GM21717 (cell line): ENCODE results near the gene SLC25A10.
"Not testable (repeated sequence)": the region's sequence is repeated elsewhere in the genome, so short reads cannot be mapped to it uniquely, and the experiment has no call there.

Source experiments
- ATAC-seq: cut with Tn5 transposase; IDR thresholded peaks from one replicate; pipeline ENCODE4 v1.9.1; 2021; ENCODE audit warnings: mild to moderate bottlenecking, moderate library complexity; ENCODE audit not compliant: unreplicated experiment

Gene SLC25A10, protein sequence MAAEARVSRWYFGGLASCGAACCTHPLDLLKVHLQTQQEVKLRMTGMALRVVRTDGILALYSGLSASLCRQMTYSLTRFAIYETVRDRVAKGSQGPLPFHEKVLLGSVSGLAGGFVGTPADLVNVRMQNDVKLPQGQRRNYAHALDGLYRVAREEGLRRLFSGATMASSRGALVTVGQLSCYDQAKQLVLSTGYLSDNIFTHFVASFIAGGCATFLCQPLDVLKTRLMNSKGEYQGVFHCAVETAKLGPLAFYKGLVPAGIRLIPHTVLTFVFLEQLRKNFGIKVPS

DNA sequence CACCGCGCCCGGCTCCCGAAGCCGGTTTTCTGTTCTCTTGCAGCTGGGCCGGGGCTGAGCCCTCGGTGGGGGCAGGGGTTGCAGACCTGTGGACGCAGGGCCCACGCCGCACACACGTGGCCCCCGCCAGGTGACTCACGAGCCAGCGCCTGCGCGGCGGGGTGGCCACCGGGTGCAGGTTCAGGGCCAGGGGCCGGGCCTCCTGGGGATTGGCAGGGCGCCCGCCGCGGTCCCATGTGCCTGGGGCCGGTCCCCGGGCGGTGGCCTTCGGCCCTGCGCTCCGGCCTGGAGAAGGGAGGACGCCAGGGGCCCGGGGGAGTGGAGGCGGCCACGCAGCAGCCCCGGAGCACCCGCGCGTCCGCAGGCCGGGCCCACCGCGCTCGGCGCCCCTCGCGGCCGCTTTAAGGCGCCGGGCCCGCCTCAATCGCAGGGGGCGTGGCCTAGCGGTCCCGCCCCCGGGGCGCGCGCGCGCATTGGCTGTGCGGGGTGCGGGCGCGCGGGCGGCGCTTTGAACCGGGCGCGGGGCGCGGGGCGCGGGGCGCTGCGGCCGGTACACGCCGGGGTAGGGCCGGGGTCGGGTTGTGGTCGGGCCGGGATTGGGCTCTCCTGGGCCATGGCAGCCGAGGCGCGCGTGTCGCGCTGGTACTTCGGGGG lies at the start of gene SLC25A10:
Gene SLC25A10 (plus strand): TSS at position 471 of the 654 bp plus-strand sequence. CDS start 143 bp downstream, at position 614.
- ATAC-seq: no peak

DNA sequence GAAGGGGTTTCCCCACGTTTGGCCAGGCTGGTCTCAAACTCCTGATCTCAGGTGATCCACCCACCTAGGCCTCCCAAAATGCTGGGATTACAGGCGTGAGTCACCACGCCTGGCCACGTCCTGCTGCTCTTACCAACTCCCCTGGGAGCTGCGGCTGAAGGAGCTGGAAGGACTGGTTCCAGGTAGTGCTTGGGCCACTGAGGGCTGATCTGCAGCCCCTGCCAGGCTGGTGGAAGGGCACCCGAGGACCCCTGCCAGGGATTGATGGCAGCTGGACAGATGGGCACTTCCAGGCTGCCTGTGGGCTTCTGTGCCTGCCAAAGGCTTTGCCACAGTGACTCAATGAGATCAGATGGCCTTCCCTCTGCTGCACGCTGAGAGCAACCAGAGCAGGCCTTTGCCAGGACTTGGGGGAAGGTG lies 48.0 kb upstream of the SLC25A10 start:
- no peak for ATAC-seq

DNA sequence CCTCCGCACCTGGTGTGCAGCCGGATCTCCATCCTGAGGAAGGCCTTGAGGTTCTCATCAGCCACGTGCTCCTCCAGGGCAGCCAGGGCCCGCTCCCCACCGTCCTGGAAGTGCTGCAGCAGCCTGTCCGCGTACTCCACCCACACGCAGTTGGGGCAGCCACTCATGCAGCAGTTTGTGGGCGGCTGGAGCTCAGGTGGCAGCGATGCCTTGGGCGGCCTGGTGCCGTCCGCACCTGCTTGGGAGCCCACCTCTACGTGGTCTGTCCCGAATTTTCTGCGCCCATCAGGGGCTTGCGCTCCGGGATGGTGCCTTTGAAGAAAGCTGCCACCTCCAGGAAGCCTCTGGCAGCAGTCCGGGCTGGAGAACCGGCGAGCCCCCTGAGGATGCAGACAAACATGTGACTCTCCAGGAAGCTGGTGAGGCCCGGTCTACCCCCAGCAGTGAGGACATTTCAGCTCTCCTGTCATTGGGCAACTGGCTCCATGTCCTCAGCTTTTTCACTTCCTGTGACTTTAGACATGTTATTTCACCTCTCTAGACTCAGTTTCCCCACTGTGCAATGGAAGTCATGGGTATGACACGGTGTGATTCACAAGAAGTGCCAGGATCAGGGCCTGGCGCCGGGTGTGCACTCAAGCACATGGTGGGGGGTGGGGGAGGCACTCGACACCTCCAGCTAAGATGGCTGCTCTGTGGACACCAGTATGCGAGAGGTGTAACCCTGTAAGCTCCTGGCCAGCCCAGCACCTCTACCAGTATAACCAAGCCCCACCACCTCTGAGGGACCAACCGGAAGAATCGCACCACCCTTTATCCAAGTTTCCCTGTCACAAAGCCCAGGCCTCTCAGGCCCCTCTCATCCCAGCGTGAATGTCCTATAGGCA lies 46.6 kb upstream of the SLC25A10 start:
- ATAC-seq: no peak

DNA sequence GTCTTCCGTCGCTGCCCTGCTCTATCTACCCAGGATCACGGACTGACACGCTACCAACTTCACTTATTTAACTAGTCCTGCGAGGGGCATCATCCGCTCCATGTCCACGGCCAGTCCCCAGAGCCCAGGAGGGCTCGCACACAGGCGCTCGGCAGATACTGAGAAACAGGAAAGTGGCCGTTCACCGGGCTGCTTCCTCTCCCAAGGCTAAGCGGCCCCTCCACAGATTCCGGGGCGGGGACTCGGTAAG lies 46.1 kb upstream of the SLC25A10 start:
- peak; percentile 20 for ATAC-seq

DNA sequence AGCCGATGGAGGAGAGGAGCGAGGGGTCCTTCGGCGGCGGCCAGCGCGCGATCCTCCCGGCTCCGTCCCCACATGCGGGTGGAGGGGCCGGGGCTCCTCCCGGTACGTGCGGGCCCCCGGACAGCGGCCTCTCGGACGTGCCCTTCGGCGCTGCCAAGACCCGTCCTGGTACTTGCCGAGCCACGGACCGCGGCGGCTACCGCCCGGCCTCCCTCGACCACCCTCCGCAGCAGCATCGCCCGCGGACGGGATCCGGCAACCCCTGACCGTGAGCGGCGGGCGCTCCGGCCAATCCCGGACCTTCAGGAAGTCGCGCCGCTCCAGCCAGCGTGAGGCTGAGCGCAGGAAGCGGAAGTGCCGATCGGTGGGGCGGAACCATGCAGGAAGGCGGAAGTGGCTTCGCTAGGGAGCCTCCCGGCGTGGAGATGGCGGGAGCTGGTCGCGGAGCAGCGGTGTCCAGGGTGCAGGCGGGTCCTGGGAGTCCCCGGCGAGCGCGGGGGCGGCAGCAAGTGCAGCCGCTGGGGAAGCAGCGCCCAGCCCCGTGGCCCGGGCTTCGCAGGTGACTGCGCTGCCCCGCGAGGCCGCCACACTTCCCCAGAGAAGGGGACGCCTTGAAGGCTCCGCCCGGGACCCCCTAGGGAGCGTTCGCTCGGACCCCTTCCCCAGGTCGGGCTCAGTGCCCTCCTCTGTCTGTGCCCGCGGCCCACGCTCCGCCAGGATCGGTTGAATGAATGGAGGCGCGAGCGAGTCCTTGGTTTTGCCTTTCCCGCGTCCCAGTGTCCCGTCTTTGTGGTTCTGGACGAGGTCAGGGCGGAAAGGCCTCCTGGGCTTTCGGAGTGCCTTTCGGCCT lies 45.5 kb upstream of the SLC25A10 start, which contains the start of the genes CCDC137 and OXLD1:
Gene CCDC137 (plus strand): TSS at position 396 of the 850 bp plus-strand sequence. CDS start 30 bp downstream, at position 426.
Gene OXLD1 (minus strand): TSS at position 264 of the 850 bp plus-strand sequence. CDS start 28 bp downstream, at position 236.
- peak; percentile 84 for ATAC-seq

DNA sequence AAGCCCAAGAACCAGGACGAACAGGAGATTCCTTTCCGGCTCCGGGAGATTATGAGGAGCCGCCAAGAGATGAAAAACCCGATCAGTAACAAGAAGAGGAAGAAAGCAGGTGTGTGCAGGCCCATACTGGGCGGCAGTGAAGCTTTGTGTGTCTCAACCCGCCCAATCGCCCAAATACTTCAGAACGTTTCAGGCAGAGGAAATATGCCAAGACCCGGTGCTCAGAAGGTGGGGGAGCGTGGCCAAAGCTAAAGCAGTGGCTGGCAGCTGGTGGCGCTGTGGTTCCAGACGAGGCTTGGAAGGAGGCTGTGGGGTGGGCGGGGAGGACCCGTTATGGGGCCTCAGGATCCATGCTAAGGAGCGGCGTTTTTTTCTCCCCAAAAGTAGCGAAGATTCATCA lies 44.3 kb upstream of the SLC25A10 start:
- no peak for ATAC-seq

DNA sequence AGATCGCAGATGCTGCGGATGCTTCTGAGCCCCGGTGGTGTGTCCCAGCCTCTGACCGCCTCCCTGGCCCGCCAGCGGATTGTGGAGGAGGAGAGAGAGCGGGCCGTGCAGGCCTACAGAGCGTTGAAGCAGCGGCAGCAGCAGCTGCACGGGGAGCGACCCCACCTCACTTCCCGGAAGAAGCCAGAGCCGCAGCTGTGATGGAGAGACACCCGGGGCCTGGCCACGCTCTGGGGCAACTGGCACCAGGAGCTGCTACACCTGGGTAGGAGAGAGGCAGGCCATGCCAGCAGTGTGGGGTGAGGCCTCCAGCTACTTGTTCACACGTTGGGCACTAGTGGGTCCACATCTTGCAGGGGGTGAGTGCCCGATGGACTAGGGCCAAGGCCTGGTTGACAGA lies 39.6 kb upstream of the SLC25A10 start:
- ATAC-seq: no peak

DNA sequence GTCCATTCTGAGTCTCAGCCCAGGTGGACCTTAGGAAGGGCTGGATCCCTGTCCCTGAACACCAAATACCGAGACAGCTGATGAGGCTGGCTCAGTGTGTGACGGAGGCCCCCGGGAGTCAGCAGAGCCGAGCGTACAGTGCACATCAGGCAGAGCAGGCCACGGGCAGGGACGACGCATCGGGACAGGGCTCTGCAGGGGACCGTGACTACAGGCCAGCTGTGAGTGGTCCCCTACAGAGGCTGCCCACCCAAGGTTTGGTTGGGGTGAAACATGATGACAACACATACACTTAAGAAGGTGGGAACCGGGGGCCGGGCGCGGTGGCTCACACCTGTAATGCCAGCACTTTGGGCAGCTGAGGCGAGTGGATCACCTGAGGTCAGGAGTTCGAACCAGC lies 39.1 kb upstream of the SLC25A10 start:
- ATAC-seq: no peak

DNA sequence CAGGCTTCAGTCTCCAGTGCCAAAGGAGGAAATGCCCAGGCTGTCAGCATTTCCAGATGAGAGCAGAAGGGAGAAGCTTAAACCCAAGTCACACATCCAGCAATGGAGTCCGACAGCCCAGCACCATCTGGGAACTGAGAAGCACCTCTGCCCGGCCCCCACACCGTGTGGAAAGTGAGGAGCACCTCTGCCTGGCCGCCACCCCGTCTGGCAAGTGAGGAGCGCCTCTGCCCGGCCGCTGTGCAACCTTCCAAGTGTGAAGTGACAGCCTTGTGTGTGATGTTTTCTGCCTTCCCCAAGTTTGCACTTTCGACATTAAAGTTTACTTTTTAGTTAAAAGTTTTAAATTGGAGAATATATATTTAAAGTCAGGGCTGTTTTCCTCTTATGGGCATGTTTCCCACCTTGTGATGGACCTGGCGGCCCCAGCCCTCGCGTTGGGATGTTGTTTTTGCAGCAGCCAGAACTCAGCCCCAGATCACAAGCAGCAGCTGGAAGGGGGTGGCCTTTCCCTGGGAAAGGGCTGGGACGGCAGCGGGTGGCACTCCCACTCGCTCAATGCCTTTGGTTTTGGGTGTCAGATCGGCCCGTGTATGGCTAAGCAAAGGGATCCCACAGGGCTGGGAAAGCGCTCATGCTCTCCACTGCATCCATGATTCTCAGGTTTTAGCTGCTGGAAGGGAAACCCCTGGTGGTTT lies 38.4 kb upstream of the SLC25A10 start:
- ATAC-seq: no peak

DNA sequence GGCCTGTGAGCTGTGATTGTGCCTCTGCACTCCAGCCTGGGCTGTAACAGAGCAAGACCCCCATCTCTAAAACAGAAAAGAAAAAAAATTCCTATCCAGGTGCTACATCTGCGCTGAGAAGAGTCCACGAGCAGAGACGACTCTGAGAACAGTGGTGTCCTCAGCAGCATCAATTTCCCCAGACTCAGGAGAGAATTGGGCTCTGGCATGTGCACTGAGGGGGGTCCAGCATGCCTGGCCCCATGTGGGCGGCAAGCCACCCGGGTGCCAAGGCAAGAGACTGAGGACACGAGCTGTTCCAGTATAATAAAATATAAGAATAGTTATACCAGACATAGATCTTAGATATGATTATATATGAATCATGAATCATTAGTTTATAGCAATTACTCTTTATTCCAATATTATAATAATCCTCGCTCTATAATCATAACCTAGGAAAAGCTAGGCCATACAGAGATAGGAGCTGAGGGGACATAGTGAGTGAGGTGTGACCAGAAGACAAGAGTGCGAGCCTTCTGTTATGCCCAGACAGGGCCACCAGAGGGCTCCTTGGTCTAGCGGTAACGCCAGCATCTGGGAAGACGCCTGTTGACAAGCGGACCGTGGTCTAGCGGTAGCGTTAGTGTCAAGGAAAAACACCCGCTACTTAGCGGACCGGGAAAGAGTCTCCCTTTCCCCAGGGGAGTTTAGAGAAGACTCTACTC lies 36.4 kb upstream of the SLC25A10 start:
- not testable (repeated sequence) for ATAC-seq

DNA sequence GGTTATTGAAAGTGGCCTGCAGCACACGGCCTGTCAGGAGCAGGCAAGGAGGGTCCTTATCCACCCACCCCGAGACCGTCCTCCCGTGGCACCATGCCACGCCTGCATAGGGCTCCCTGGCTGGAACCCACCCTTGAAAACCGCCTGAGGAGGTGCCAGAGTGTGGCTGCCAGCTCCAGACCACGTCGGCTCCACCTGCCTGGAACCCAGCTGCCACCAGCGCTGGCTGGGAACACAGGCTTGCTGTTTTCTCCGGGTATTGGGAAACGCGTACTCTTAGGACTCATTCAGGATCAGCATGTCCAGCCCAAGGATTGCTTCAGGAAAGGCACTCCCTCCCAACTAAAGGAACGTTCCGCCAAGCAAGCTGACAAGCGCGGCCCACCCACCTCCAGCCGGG lies 35.2 kb upstream of the SLC25A10 start:
- no peak for ATAC-seq

DNA sequence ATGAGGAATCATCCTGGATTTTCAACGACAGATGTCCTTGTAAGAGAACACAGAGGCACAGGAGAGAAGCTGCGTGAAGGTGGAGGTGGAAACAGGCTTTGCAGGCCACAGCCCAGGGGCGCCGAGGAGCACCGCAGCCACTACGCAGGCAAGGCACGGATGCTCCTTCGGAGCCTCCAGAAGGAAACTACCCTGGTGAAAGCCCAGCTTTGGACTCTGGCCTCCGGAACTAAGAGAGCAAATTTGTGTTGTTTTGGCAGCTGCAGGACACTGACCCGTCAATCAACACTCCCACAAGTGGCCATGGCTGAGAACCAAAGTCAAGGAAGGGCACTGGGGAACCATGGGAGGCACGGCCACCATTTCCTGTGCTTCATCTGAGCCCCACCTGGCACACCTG lies 31.9 kb upstream of the SLC25A10 start:
- no peak for ATAC-seq

DNA sequence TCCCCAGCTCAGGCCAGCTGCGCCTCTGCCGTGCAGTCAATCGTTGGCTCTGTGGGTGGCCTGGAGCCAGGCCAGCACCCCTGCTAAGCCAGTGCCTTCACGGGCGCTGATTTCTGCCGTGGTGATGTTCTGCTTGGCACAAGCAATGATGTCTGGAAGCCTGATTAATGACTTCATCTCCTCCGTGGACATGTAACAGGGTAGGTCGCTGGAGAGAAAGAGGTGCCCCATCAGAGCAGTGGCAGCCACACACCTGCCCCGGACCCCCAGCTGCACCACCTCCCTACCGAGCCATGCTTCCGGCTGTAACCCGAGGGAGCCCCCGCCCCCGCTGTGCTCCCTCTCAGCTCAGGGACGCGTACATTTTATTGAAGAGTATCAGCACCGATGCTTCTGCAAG lies 30.4 kb upstream of the SLC25A10 start:
- no peak for ATAC-seq

DNA sequence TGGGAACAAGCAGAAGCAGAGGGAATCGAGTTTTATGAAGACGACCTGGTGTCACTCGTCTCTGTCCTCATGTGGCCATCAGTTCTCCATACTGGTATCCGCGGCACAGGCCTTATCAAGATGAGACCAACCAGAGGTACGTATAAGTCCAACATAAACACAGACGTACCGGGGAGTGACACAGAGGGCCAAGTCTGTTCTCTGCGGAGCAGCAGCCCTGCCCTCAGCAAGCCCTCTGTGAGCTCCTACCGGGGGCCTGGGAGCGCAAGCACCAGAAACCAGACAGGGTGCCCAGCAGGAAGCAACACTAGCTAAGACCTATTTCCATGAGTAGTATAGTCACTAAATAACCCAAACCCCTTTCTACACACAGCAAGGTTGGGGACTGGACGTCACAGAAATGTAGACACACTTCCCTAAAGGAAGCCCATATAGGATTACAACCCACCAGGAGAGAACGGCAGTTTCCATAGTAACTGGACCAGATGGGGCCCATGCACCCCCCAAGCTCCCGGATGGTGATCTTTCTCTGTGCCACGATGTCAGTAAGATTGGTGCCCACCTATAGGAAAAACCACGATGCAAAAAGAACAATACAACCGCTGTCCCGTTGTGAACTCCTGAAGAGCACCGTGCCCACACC lies 29.4 kb upstream of the SLC25A10 start:
- no peak for ATAC-seq

DNA sequence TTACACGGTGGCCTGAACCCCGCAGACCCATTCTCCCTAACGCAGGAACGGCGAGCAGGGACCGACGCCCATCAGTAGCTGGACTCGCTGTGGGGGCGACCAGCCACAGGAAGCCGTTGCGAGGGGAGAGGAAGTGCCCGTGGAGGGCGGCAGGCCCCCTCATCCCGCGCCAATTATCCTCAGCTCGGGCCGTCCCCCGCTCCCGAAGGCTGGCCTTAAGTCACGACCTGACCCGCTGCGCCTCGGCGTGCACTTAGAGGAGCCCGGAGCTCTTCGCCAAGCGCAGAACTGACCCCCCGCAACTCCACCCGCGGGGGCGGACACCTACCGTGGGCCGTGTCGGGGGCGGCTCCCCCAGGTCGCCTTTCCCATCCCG lies 28.9 kb upstream of the SLC25A10 start:
- ATAC-seq: peak; percentile 15

DNA sequence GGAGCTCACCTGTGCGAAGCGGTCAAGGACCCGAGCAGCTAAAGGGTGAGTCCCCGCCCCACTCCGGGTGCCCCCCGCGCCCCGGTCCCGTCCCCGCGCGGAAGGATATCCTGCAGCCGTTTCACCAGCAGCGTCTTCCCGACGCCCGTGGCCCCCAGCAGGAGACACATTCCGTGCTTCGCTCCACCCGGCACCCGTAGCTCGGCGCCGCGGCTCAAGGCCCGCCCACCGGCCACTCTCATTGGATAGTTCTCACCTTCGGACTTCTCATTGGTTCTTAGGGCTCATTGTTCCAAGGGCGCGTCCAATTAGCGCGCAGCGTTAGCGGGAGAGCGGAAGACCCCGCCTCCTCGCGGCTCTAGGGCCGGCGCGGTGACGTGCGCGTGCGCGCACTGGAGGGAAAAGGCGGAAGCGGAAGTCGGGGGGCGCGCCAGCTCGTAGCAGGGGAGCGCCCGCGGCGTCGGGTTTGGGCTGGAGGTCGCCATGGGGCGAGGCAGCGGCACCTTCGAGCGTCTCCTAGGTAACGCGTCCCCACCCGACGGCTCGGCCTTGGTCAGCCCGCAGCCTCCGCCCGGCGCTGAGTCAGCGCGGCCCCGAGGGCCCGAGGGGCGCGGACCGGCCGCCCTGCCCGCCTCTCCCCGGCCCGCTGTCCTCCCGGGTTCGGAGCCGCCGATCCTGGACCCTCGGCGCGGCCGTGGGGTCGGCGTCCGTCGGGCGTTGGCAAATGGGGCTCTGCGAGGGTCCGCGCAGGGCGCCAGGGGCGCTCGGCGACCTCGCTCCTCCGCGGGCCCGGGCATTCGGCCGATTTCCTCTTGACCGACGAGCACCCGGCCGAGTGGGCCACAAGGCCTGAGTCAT lies 28.3 kb upstream of the SLC25A10 start, which contains the start of the genes ARL16 and HGS:
Gene ARL16 (minus strand): TSS at position 214 of the 858 bp plus-strand sequence. CDS start 44 bp downstream, at position 170.
Gene HGS (plus strand): TSS at position 428 of the 858 bp plus-strand sequence. CDS start 56 bp downstream, at position 484.
- peak; percentile 79 for ATAC-seq

DNA sequence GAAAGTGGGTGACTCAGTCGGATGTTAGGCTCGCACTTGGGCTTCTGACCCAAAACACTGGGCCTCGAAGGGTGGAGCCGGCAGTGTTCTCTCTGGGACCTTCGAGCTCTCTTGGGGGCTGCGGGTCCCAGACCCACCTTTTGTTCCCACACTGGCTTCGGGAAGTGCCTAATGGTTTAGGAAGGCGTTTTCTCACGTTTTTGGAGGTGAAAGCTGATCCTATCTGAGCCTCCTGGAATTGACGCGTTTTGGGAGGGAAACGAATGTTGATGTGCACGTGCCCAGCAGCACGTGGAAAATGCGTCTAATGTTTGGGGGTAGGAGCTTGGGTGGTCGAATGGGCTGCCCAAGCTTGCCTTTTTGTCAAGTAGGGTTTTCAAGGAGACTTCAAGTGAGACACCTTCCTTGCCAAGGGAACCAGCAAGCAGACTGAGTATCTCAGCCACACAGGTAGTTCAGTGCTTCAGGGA lies 27.6 kb upstream of the SLC25A10 start:
- ATAC-seq: no peak

DNA sequence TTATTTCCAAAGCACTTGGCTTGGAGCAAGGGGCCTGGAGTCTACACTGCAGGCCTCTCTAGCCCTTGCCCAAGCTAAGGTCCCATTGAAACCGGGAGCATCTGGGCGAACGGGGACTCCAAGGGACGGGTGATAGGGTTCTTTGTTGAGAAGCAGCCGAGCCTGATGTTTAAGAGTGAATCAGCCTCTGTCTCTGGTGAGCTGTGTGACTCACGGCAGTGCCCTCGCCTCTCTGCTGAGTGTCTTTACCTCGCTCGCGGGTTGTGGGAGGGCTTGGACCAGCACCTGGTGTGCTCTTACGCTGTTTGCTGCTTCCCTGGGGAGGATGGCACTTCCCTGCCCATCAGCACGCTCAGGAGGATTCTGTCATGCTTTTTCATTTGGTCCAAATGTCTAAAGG lies 27.0 kb upstream of the SLC25A10 start:
- ATAC-seq: no peak
